Mesothelial cell of epicardium (in vitro differentiated cells): ENCODE measurements around the gene ROPN1B. TPM values are rescaled to one million over a fixed set of nuclear protein-coding genes. Genes with fewer than 3 reads are reported as not detected.

ENCODE experiments used
- DNase-seq, 2 experiments: peaks; one replicate each; pipeline ENCODE4 v3.0.0; 2021; ENCODE audit warnings: low spot score in 2 of 2; ENCODE audit not compliant: unreplicated experiment in 2 of 2
- H3K27ac Mint-ChIP-seq: 2 replicates; pipeline ENCODE4 v1.8.0; 2021; ENCODE audit warnings: mixed read lengths
- H3K27me3 Mint-ChIP-seq: 2 replicates; pipeline ENCODE4 v1.8.0; 2021; ENCODE audit warnings: low read depth, mixed read lengths
- H3K36me3 Mint-ChIP-seq: 2 replicates; pipeline ENCODE4 v1.8.0; 2021; ENCODE audit warnings: mixed read lengths
- H3K4me1 Mint-ChIP-seq: 2 replicates; pipeline ENCODE4 v1.8.0; 2021; ENCODE audit warnings: mixed read lengths
- H3K4me3 Mint-ChIP-seq: 2 replicates; pipeline ENCODE4 v1.8.0; 2021; ENCODE audit warnings: mild to moderate bottlenecking, moderate library complexity, mixed read lengths
- H3K9me3 Mint-ChIP-seq: 2 replicates; pipeline ENCODE4 v1.8.0; 2021; ENCODE audit warnings: mixed read lengths
- CTCF ChIP-seq: fragments of 200-600 bp; sonication (generic); IDR thresholded peaks from one replicate; pipeline ENCODE4 v1.5.0; 2021; ENCODE audit warnings: antibody characterized with exemption; ENCODE audit not compliant: unreplicated experiment
- total RNA-seq: library from RNA; stranded (reverse); gene quantifications from 3 replicates; pipeline ENCODE4 v1.2.1, GENCODE V29; 2021

Gene ROPN1B
- total RNA-seq, 1 donor from 2014 or later, result not detected

GRCh38 chr3:126005951-126006350, 37.0 kb downstream of the ROPN1B start:
- Mint-ChIP-seq H3K27me3 (no peaks in the 10 kb centered on the region), H3K9me3 (peaks cover 17% of the 10 kb centered on the region), H3K4me1 (no peaks in the 10 kb centered on the region), H3K4me3 (no peak overlapping the region), H3K27ac (no peak overlapping the region), H3K36me3 (peaks cover 28% of the 10 kb centered on the region)
- no peak for DNase-seq
- no peak for TF ChIP-seq CTCF

- Mint-ChIP-seq H3K4me3 (no peak overlapping the region), H3K27me3 (no peaks in the 10 kb centered on the region), H3K4me1 (no peaks in the 10 kb centered on the region), H3K9me3 (no peaks in the 10 kb centered on the region), H3K27ac (no peak overlapping the region), H3K36me3 (peaks cover 46% of the 10 kb centered on the region)
- DNase-seq, result no peak
- no peak for TF ChIP-seq CTCF
These were observed 39.2 kb downstream of the ROPN1B start for GRCh38 chr3:126008219-126008618.

GRCh38 chr3:126009181-126009580, 40.2 kb downstream of the ROPN1B start:
- no peak for TF ChIP-seq CTCF
- DNase-seq, result no peak
- Mint-ChIP-seq H3K4me1 (no peaks in the 10 kb centered on the region), H3K36me3 (peaks cover 52% of the 10 kb centered on the region), H3K27ac (no peak overlapping the region), H3K27me3 (no peaks in the 10 kb centered on the region), H3K9me3 (no peaks in the 10 kb centered on the region), H3K4me3 (no peak overlapping the region)

GRCh38 chr3:126013751-126014156, 44.8 kb downstream of the ROPN1B start:
- DNase-seq, result no peak
- Mint-ChIP-seq H3K27ac (no peak overlapping the region), H3K36me3 (peaks cover 38% of the 10 kb centered on the region), H3K4me1 (no peaks in the 10 kb centered on the region), H3K27me3 (no peaks in the 10 kb centered on the region), H3K9me3 (no peaks in the 10 kb centered on the region), H3K4me3 (no peak overlapping the region)
- no peak for TF ChIP-seq CTCF

GRCh38 chr3:126014252-126014651, 45.3 kb downstream of the ROPN1B start:
- TF ChIP-seq CTCF, result no peak
- DNase-seq, result no peak

GRCh38 chr3:126015075-126015474, 46.1 kb downstream of the ROPN1B start:
- Mint-ChIP-seq H3K4me3 (no peak overlapping the region), H3K27ac (no peak overlapping the region), H3K9me3 (no peaks in the 10 kb centered on the region), H3K4me1 (no peaks in the 10 kb centered on the region), H3K36me3 (peaks cover 32% of the 10 kb centered on the region), H3K27me3 (no peaks in the 10 kb centered on the region)
- no peak for TF ChIP-seq CTCF
- no peak for DNase-seq

More at GRCh38 chr3:126014252-126014651, 45.3 kb downstream of the ROPN1B start:
- H3K36me3 Mint-ChIP-seq, result peaks cover 35% of the 10 kb centered on the region
- H3K4me1 Mint-ChIP-seq, result no peaks in the 10 kb centered on the region
- H3K9me3 Mint-ChIP-seq, result no peaks in the 10 kb centered on the region
- H3K27me3 Mint-ChIP-seq, result no peaks in the 10 kb centered on the region
- no peak overlapping the region for H3K4me3 Mint-ChIP-seq
- no peak overlapping the region for H3K27ac Mint-ChIP-seq
